DMS53 treated with DMSO at 0.1 percent for 48 hours (cell line): ENCODE data around the gene UCKL1.
"Not testable (repeated sequence)": the region's sequence is repeated elsewhere in the genome, so short reads cannot be mapped to it uniquely, and the experiment has no call there.

Experiments used
- DNase-seq: peaks from one replicate; lab custom pipeline; 2025; ENCODE audit not compliant: unreplicated experiment; lab: John Stamatoyannopoulos, UW

The UCKL1 gene

GRCh38 chr20:63944078-63944941 is 11.9 kb downstream of the UCKL1 start:
- no peak for DNase-seq

GRCh38 chr20:63943808-63944077 is 12.5 kb downstream of the UCKL1 start:
- no peak for DNase-seq

GRCh38 chr20:63942969-63943807 is 13.0 kb downstream of the UCKL1 start:
- DNase-seq = no peak

- DNase-seq = no peak
These were observed 13.8 kb downstream of the UCKL1 start for GRCh38 chr20:63942250-63942951.

- no peak for DNase-seq
These were observed 14.7 kb downstream of the UCKL1 start for GRCh38 chr20:63941282-63942081.

GRCh38 chr20:63940472-63941266 is 15.5 kb downstream of the UCKL1 start:
- no peak for DNase-seq

- DNase-seq = no peak
These were observed 16.1 kb downstream of the UCKL1 start for GRCh38 chr20:63940071-63940471.

- DNase-seq = no peak
These were observed 16.9 kb downstream of the UCKL1 start for GRCh38 chr20:63939061-63939935.

- no peak for DNase-seq
These were observed 18.6 kb downstream of the UCKL1 start for GRCh38 chr20:63937596-63937995.

GRCh38 chr20:63935447-63935846 is 20.8 kb downstream of the UCKL1 start:
- DNase-seq = no peak

GRCh38 chr20:63934271-63935068 is 21.7 kb downstream of the UCKL1 start:
- DNase-seq = no peak

GRCh38 chr20:63933646-63934045 is 22.6 kb downstream of the UCKL1 start:
- DNase-seq = no peak

- no peak for DNase-seq
These were observed 23.5 kb downstream of the UCKL1 start for GRCh38 chr20:63932606-63933160.

- DNase-seq = no peak
These were observed 24.5 kb downstream of the UCKL1 start for GRCh38 chr20:63931735-63932134.

GRCh38 chr20:63930971-63931553 is 25.2 kb downstream of the UCKL1 start:
- DNase-seq = no peak

GRCh38 chr20:63929473-63929883 is 26.7 kb downstream of the UCKL1 start:
- not testable (repeated sequence) for DNase-seq

GRCh38 chr20:63929071-63929470 is 27.1 kb downstream of the UCKL1 start:
- no peak for DNase-seq

GRCh38 chr20:63926298-63926697 is 29.9 kb downstream of the UCKL1 start:
- no peak for DNase-seq
